ENCODE data around the gene GPR176.

Gene GPR176

GRCh38 chr15:39799552-39800011, 120.5 kb downstream of the GPR176 start:
- DNase-seq: no peak

DNA sequence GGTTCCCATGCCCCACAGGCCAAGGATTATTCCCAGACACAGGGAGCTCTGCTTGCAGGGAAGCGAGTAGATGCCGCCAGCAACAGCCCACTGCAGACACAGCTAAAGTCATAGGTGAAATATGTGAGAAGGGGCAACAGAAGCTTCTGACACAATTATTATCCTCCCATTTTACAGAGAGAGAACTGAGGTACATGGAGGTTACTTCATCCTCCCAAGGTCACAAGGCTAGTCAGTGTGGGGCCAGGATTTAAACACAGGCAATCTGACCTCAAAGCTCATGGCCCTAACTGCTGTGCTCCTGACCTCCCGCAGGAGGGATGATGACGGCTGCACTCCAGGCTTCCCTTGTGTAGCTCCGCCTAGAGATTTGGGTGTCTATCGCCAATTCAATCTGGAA, 121.7 kb downstream of the GPR176 start:
- no peak for DNase-seq

GRCh38 chr15:39797407-39797806, 122.7 kb downstream of the GPR176 start:
- no peak for DNase-seq

- no peak for DNase-seq
These were observed 123.5 kb downstream of the GPR176 start for GRCh38 chr15:39796601-39797000.

- no peak for DNase-seq
These were observed 124.6 kb downstream of the GPR176 start for GRCh38 chr15:39795486-39795885.

DNA sequence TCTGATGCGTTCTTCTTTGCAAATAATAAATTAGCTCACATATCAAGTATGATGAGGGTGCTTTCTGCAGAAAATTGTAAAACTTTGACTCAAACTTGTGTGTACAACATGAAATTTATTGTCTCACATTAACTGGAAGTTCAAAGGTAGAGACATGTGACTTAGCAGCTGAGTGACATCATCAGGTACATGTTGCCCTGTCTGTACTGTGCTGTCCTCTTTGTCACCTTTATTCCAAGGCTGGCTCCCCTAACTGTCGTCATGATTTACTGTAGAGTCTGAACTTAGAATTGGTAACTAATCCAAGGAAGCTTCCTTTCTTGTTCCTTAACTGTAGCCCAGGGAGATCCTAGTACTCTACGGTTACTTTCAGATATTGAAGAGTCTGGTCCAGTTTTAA, 125.1 kb downstream of the GPR176 start:
- DNase-seq: no peak

DNA sequence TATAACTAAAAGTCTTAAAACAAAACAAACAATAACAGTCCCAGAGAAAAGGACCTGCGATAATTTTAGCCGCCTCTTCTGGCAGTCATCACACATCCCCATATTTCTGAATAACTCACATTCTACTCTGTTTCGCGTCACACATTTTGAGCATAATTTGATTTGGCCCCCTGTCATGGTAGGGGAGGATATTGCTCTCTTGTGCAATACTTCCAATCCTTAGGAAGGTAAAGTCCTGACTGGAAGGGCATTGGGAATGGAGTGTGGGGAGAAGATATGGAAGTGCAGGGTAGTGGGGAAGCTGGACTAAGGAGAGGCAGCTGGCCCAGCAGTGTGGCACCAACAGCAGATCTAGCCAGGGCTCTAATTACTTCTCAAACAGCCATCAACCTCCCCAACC, 126.1 kb downstream of the GPR176 start:
- DNase-seq: no peak

GRCh38 chr15:39792844-39793335, 127.2 kb downstream of the GPR176 start:
- no peak for DNase-seq

GRCh38 chr15:39792025-39792843, 127.8 kb downstream of the GPR176 start:
- DNase-seq: no peak

GRCh38 chr15:39789736-39790135, 130.3 kb downstream of the GPR176 start:
- no peak for DNase-seq

GRCh38 chr15:39788800-39789565, 131.1 kb downstream of the GPR176 start:
- no peak for DNase-seq

GRCh38 chr15:39788108-39788507, 132.0 kb downstream of the GPR176 start:
- DNase-seq: no peak

DNA sequence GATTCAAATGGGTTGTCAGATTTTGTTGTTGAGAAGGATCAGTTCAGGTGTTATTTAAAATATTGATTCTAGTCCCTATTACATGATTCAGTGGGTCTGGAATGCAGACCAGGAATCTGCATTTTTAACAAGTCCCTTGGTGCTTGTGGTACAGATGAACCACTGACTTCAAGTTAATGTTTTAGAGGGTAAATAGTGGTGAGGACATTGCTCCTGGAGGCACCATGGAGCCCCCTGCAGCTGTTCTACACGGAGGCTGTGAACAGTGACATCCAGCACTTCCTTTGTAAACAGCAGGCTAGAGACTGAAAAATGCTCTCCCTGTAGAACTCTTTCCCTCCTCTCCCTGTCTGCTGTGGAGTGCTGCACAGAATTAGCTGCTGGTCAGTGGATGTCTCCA, 132.6 kb downstream of the GPR176 start:
- no peak for DNase-seq

GRCh38 chr15:39786447-39787056, 133.5 kb downstream of the GPR176 start:
- DNase-seq: no peak

DNA sequence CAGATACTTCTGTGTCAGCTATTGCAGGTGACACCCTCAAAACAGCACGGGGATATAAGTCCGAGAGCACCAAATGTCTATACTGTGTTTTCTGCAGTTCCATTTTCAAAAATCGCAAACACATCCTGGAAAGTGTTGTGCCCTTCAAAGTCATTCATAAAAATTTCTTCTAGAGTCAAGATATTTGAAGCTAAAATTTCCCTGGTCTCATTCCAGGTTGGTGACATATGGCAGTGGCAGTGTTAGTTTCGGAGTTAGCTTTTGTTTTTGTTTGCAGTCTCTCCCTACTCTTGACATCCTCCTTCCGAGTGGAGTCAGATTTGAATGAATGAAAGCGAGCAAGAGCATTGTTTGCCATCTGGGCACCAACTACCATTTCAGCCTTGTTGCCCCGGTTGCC, 134.2 kb downstream of the GPR176 start:
- no peak for DNase-seq

GRCh38 chr15:39785139-39785538, 134.9 kb downstream of the GPR176 start:
- DNase-seq: no peak

DNA sequence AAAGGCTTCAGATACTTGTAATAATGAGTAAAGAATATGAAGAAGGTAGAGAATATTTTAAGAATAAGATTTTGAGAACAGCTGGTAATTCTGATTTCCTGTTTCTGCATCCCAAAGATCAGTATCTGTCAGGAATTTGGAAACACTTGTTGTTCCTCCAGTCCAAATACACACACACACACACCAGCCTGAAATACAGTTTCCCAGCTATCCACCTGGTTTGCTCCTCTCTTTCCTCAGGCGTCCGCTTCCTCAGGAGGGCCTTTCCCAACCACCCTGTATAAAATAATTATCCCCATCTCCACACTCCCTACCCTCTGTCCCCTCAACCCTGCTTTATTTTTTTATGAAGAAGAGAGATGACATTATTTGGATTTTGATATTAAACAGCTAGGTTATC, 135.4 kb downstream of the GPR176 start:
- no peak for DNase-seq

DNA sequence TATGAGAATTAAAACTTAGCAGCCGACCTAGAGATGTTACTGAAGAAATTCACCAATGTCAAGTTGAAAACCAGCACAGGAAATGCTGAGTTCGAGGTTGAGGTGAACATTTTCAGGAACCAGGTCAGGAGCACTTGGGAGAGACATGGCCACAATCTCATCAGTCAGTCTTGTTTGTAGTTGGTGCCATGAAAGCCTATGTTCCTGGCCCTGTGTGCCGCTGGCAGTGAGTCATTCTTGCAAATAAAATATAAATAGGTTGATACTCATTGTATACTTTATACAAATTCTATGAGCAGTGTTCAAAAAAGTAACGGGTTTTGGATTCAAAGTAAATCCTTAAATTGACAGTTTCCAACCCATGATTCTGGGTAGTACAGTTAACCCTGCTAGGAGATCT, 135.9 kb downstream of the GPR176 start:
- no peak for DNase-seq

DNA sequence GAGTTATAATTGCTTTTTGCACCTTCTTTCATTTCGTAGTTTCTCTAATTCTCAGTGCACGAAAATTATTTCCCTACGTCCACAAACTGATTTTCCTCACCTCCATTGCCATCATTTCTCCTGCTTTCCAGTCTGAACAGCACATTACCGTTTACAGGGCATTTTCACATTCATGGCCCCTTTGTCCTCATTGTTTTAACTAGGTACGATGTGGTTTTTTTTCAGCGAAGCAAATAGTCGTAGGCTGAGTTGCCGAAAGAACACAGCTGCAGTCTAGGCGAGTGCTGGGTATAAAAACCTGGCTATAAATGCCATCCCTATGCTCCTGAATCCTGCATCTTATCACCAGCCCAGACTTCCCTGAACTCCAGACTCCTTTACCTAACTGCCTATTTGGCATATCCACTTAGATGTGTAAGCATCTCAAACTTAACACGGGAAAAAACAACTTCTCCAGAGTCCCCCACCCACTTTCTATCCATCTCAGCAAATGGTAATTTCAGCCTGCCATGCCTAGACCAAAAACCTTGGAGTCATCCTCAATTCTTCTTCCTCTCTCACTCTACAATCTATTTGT, 136.7 kb downstream of the GPR176 start:
- no peak for DNase-seq

GRCh38 chr15:39782441-39783138, 137.5 kb downstream of the GPR176 start, which contains the start of gene FSIP1:
Gene FSIP1 (minus strand): TSS chr15:39782841. CDS start chr15:39776524, 6,317 bp downstream.
- DNase-seq: peak; percentile 87 to 94 (median 90)

GRCh38 chr15:39781967-39782302, 138.1 kb downstream of the GPR176 start:
- DNase-seq: no peak

DNA sequence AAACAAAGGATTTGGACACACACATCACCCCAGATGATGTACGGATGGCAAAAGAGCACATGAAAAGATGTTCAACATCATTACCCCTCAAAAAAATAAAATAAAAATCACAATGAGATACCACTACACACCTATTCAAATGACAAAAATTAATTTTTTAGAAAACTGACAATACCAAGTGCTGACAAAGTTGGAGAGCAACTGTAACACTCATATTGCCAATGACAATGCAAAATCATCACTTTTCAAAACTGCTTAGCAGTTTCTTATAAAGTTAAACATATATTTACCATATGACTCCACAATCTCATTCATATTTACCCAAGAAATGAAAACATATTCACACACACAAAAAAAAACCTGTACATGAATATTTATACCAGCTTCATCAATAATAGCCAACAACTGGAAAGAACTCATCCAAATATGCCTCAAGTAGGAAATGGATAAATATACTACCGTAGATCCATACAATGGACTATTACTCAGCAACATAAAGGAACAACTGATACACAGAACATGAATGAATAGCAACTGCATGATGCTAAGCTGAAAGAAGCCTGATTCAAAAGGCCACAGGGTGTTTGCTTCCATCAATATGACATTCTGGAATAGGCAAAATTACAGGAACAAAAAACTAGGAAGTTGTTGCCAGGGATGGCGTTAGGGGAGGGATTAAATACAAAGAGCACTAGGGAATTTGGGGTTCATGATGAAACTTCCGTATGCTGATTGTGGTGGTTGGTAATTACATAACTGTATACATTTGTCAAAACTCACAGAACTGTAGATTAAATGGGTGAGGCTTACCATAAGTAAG, 138.7 kb downstream of the GPR176 start:
- DNase-seq: no peak
